GM23338 (cell line): ENCODE results near the gene PRKAA2. TPM values are rescaled to one million over a fixed set of nuclear protein-coding genes. Genes with fewer than 3 reads are reported as not detected.

Experiments used
- ATAC-seq: fragments of 200-7000 bp; cut with Tn5 transposase; 3 replicates; pipeline ENCODE4 v1.9.1; 2020
- DNase-seq: peaks from one replicate; pipeline ENCODE4 v3.0.0-alpha.2; 2015; ENCODE audit warnings: low spot score
- H2AFZ ChIP-seq: fragments of 200-600 bp; sonication (generic); 2 replicates; pipeline ENCODE4 v1.8.0; 2016; ENCODE audit warnings: antibody characterized with exemption, mild to moderate bottlenecking, moderate library complexity
- H3F3A ChIP-seq: fragments of 200-600 bp; sonication (generic); replicated peaks from 2 replicates; pipeline ENCODE4 v1.8.0; 2017; ENCODE audit warnings: antibody characterized with exemption, mixed run types, low read depth
- H3K27ac ChIP-seq: fragments of 200-600 bp; sonication (generic); 2 replicates; pipeline ENCODE4 v1.6.1; 2016; ENCODE audit warnings: low read depth
- H3K27me3 ChIP-seq: fragments of 200-600 bp; sonication (generic); 2 replicates; pipeline ENCODE4 v1.8.0; 2016; ENCODE audit warnings: mild to moderate bottlenecking, mixed run types, moderate library complexity; ENCODE audit not compliant: insufficient read depth
- H3K36me3 ChIP-seq: fragments of 200-600 bp; sonication (generic); 2 replicates; pipeline ENCODE4 v1.8.0; 2016; ENCODE audit warnings: mild to moderate bottlenecking; ENCODE audit not compliant: insufficient read depth
- H3K4me1 ChIP-seq: fragments of 200-600 bp; sonication (generic); 2 replicates; pipeline ENCODE4 v1.8.0; 2016; ENCODE audit warnings: mild to moderate bottlenecking, moderate library complexity; ENCODE audit not compliant: insufficient read depth
- H3K4me2 ChIP-seq: fragments of 200-600 bp; sonication (generic); 2 replicates; pipeline ENCODE4 v1.7.1; 2017; ENCODE audit warnings: mixed run types
- H3K4me3 ChIP-seq: fragments of 200-600 bp; sonication (generic); 2 replicates; pipeline ENCODE4 v1.6.1; 2016; ENCODE audit warnings: mixed run types
- H3K79me2 ChIP-seq: fragments of 200-600 bp; sonication (generic); replicated peaks from 2 replicates; pipeline ENCODE4 v1.8.0; 2017; ENCODE audit warnings: mild to moderate bottlenecking; ENCODE audit not compliant: insufficient read depth
- H3K9me2 ChIP-seq: fragments of 200-600 bp; sonication (generic); 2 replicates; pipeline ENCODE4 v1.8.0; 2017; ENCODE audit not compliant: insufficient read depth
- H4K20me1 ChIP-seq: fragments of 200-600 bp; sonication (generic); replicated peaks from 2 replicates; pipeline ENCODE4 v1.8.0; 2017; ENCODE audit warnings: mild to moderate bottlenecking; ENCODE audit not compliant: insufficient read depth
- H3K27ac Mint-ChIP-seq: 2 replicates; pipeline ENCODE4 v1.8.0; 2020; ENCODE audit warnings: inconsistent platforms, mild to moderate bottlenecking, moderate library complexity, mixed read lengths
- H3K27me3 Mint-ChIP-seq: 3 replicates; pipeline ENCODE4 v1.8.0; 2022; ENCODE audit warnings: low read depth, mild to moderate bottlenecking, moderate library complexity, mixed read lengths, inconsistent platforms; ENCODE audit not compliant: insufficient read depth, poor library complexity
- H3K36me3 Mint-ChIP-seq: 3 replicates; pipeline ENCODE4 v1.8.0; 2021; ENCODE audit warnings: low read depth, mild to moderate bottlenecking, inconsistent platforms, moderate library complexity, mixed read lengths
- H3K4me1 Mint-ChIP-seq: 3 replicates; pipeline ENCODE4 v1.8.0; 2020; ENCODE audit warnings: mild to moderate bottlenecking, inconsistent platforms, mixed read lengths
- H3K4me3 Mint-ChIP-seq: 3 replicates; pipeline ENCODE4 v1.8.0; 2021; ENCODE audit warnings: moderate library complexity, mild to moderate bottlenecking, inconsistent platforms, mixed read lengths
- H3K9me3 Mint-ChIP-seq: 3 replicates; pipeline ENCODE4 v1.8.0; 2020; ENCODE audit warnings: moderate library complexity, mild to moderate bottlenecking, inconsistent platforms, mixed read lengths
- CREB1 ChIP-seq: fragments of 250-450 bp; sonication (Bioruptor Pico); IDR thresholded peaks from 2 replicates; pipeline ENCODE4 v1.5.0; 2020; ENCODE audit warnings: low read depth, mild to moderate bottlenecking, moderate library complexity
- CTCF ChIP-seq, 2 experiments: fragments of 200-600 bp in 1 of 2; sonication (generic) in 1 of 2; conservative IDR thresholded peaks; 2 replicates each; pipeline versions ENCODE4 v1.5.1 to v1.6.1; 2016 to 2017; ENCODE audit warnings: antibody characterized with exemption in 2 of 2, low read depth in 2 of 2, mild to moderate bottlenecking in 2 of 2, moderate library complexity in 1 of 2
- POLR2AphosphoS5 ChIP-seq: IDR thresholded peaks from 2 replicates; pipeline ENCODE4 v1.6.1; 2016; ENCODE audit warnings: antibody characterized with exemption, low read depth
- STAT1 ChIP-seq: IDR thresholded peaks from one replicate; pipeline ENCODE4 v1.6.1; 2016; ENCODE audit warnings: antibody characterized with exemption; ENCODE audit not compliant: unreplicated experiment
- ZNF114 ChIP-seq: fragments of 250-450 bp; sonication (Bioruptor Pico); IDR thresholded peaks from 2 replicates; pipeline ENCODE4 v1.5.0; 2020; ENCODE audit warnings: mild to moderate bottlenecking, moderate library complexity
- ZNF331 ChIP-seq: fragments of 250-450 bp; sonication (Bioruptor Pico); IDR thresholded peaks from 2 replicates; pipeline ENCODE4 v1.5.0; 2020; ENCODE audit warnings: low read depth, mild to moderate bottlenecking, moderate library complexity
- polyA plus RNA-seq: library from polyadenylated mRNA; unstranded; fragments of >200 nt; fragmentation: Nextera tagmentation; extraction: Ambion mirVana; gene quantifications from 2 replicates; pipeline ENCODE4 v1.2.1, GENCODE V29; 2016
- total RNA-seq: library from RNA; depleted of rRNA; stranded (reverse); fragments of >200 nt; shearing (Covaris generic); gene quantifications from 2 replicates; pipeline ENCODE4 v1.2.3, GENCODE V29; 2014
- TF ChIP-seq, protein P1 (sequence below): IDR thresholded peaks from 2 replicates; pipeline ENCODE4 v1.6.1; 2016; ENCODE audit warnings: antibody characterized with exemption
- TF ChIP-seq, protein P2 (sequence below): fragments of 250-450 bp; sonication (Bioruptor Pico); IDR thresholded peaks from 2 replicates; pipeline ENCODE4 v1.5.0; 2020; ENCODE audit warnings: mild to moderate bottlenecking, moderate library complexity

Gene PRKAA2
- total and polyA plus RNA-seq, 2 experiments from 2014 or later, result 3.0 to 8.7 TPM

GRCh38 chr1:56644064-56644918 lies 823 bp upstream of the PRKAA2 start (continued):
- TF ChIP-seq, protein P1, sequence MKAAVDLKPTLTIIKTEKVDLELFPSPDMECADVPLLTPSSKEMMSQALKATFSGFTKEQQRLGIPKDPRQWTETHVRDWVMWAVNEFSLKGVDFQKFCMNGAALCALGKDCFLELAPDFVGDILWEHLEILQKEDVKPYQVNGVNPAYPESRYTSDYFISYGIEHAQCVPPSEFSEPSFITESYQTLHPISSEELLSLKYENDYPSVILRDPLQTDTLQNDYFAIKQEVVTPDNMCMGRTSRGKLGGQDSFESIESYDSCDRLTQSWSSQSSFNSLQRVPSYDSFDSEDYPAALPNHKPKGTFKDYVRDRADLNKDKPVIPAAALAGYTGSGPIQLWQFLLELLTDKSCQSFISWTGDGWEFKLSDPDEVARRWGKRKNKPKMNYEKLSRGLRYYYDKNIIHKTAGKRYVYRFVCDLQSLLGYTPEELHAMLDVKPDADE, result no peak

GRCh38 chr1:56645677-56646305 lies 677 bp downstream of the PRKAA2 start:
- H3K9me2 ChIP-seq, result no peaks in the 10 kb centered on the region
- no peak overlapping the region for H3K27ac ChIP-seq
- peak overlapping the region; percentile 81 for H3K4me2 ChIP-seq
- H3K36me3 ChIP-seq, result no peaks in the 10 kb centered on the region
- Mint-ChIP-seq H3K4me3 (peak overlapping the region; percentile 79), H3K36me3 (no peaks in the 10 kb centered on the region), H3K9me3 (no peaks in the 10 kb centered on the region; the same call in 2 of the 3 replicates), H3K4me1 (peaks cover 12% of the 10 kb centered on the region), H3K27ac (no peak overlapping the region), H3K27me3 (peaks cover 14% of the 10 kb centered on the region)
- peak; percentile 57 for ATAC-seq
- peak overlapping the region; percentile 95 for H2AFZ ChIP-seq
- H3K4me1 ChIP-seq, result peaks cover 7% of the 10 kb centered on the region
- DNase-seq, result peak; percentile 57
- H3K27me3 ChIP-seq, result peaks cover 41% of the 10 kb centered on the region
- H4K20me1 ChIP-seq, result no peaks in the 10 kb centered on the region
- H3F3A ChIP-seq, result peaks cover 7% of the 10 kb centered on the region; the same call in 1 of the 2 replicates
- peaks cover 33% of the 10 kb centered on the region; the same call in 1 of the 2 replicates for H3K79me2 ChIP-seq
- H3K4me3 ChIP-seq, result peak overlapping the region; percentile 79
- TF ChIP-seq, protein P1, result no peak
- TF ChIP-seq STAT1 (no peak), CREB1 (no peak), CTCF (conservative IDR thresholded peaks at IDR 0.05; ENCODE audit: low read depth in 2 of 2) (no peak), ZNF331 (CRISPR knock-in tag) (no peak), POLR2AphosphoS5 (no peak), ZNF114 (CRISPR knock-in tag) (no peak)
- TF ChIP-seq, protein P2, sequence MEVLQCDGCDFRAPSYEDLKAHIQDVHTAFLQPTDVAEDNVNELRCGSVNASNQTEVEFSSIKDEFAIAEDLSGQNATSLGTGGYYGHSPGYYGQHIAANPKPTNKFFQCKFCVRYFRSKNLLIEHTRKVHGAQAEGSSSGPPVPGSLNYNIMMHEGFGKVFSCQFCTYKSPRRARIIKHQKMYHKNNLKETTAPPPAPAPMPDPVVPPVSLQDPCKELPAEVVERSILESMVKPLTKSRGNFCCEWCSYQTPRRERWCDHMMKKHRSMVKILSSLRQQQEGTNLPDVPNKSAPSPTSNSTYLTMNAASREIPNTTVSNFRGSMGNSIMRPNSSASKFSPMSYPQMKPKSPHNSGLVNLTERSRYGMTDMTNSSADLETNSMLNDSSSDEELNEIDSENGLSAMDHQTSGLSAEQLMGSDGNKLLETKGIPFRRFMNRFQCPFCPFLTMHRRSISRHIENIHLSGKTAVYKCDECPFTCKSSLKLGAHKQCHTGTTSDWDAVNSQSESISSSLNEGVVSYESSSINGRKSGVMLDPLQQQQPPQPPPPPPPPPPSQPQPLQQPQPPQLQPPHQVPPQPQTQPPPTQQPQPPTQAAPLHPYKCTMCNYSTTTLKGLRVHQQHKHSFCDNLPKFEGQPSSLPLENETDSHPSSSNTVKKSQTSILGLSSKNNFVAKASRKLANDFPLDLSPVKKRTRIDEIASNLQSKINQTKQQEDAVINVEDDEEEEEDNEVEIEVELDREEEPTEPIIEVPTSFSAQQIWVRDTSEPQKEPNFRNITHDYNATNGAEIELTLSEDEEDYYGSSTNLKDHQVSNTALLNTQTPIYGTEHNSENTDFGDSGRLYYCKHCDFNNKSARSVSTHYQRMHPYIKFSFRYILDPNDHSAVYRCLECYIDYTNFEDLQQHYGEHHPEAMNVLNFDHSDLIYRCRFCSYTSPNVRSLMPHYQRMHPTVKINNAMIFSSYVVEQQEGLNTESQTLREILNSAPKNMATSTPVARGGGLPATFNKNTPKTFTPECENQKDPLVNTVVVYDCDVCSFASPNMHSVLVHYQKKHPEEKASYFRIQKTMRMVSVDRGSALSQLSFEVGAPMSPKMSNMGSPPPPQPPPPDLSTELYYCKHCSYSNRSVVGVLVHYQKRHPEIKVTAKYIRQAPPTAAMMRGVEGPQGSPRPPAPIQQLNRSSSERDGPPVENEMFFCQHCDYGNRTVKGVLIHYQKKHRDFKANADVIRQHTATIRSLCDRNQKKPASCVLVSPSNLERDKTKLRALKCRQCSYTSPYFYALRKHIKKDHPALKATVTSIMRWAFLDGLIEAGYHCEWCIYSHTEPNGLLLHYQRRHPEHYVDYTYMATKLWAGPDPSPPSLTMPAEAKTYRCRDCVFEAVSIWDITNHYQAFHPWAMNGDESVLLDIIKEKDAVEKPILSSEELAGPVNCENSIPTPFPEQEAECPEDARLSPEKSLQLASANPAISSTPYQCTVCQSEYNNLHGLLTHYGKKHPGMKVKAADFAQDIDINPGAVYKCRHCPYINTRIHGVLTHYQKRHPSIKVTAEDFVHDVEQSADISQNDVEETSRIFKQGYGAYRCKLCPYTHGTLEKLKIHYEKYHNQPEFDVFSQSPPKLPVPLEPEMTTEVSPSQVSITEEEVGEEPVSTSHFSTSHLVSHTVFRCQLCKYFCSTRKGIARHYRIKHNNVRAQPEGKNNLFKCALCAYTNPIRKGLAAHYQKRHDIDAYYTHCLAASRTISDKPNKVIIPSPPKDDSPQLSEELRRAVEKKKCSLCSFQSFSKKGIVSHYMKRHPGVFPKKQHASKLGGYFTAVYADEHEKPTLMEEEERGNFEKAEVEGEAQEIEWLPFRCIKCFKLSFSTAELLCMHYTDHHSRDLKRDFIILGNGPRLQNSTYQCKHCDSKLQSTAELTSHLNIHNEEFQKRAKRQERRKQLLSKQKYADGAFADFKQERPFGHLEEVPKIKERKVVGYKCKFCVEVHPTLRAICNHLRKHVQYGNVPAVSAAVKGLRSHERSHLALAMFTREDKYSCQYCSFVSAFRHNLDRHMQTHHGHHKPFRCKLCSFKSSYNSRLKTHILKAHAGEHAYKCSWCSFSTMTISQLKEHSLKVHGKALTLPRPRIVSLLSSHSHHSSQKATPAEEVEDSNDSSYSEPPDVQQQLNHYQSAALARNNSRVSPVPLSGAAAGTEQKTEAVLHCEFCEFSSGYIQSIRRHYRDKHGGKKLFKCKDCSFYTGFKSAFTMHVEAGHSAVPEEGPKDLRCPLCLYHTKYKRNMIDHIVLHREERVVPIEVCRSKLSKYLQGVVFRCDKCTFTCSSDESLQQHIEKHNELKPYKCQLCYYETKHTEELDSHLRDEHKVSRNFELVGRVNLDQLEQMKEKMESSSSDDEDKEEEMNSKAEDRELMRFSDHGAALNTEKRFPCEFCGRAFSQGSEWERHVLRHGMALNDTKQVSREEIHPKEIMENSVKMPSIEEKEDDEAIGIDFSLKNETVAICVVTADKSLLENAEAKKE (CRISPR knock-in tag), result no peak
